NOMO-1 treated with DMSO at 0.1 percent for 48 hours (cell line): Measurements from ENCODE around the gene S100B.

Source experiments
- DNase-seq: peaks from one replicate; lab custom pipeline; 2025; ENCODE audit not compliant: unreplicated experiment; lab: John Stamatoyannopoulos, UW

S100B gene

GRCh38 chr21:46628868-46629267 lies 24.0 kb upstream of the S100B start:
- DNase-seq, result no peak

DNA sequence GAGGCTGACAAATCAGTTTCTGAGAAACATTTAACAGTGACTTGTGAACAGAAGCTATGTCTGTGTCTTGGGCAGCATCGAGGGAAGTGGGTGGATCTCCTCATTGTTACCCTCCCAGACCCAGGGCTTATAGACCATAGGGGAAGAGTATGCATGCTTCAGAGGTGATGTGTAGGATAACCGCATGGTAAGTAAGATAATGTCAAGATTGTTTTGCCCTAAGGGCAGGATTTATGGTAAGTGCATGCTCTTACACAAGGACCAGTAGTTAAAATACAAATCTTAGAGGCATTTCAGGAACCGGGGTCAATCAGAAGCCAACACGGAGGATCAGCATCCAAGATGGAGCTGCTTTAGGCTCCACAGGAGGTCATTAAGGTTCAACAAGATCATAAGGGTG lies 22.8 kb upstream of the S100B start:
- no peak for DNase-seq

- no peak for DNase-seq
Measured at GRCh38 chr21:46626975-46627501, 22.2 kb upstream of the S100B start.

GRCh38 chr21:46626536-46626935 lies 21.7 kb upstream of the S100B start:
- DNase-seq, result no peak

GRCh38 chr21:46625759-46626158 lies 20.9 kb upstream of the S100B start:
- DNase-seq, result no peak

DNA sequence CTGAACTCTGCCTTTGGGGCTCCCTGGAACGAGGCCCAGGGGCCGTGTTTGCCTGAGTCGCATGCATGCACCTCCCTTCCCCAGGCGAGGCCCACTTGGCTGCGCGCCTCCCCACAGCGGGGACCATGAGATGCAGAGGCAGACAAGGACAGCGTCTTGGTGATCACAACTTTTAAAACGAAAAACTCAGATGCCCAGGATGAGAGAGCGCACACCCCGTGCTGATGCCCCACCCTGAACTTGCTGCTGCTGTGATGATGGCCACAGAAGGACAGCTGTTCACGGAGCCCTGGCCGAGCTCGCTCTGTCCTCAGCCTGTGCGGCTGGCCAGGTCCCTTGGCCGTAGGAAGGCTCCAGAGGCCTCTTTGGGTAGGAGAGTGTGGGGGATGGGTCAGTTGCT lies 19.2 kb upstream of the S100B start:
- no peak for DNase-seq

DNA sequence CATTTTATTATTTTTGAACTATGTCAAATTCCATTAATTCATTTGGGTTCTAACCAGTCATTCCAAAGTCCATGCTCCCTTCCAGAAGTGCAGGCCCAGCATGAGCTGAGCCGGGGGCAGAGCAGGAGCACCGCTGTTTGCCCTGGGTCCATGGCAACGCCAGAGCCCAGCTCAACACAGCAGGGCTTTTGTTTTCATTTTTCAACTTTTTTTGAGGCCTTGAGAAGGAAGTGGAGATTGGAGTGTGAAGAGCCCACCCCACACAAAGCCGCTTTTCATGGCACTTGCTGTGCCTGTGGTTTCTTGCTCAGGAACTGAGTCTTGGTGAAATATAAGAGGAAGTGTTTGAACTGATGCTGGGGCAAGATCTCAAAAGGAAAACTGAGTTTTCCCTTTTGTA lies 17.3 kb upstream of the S100B start:
- DNase-seq, result peak; percentile 87

DNA sequence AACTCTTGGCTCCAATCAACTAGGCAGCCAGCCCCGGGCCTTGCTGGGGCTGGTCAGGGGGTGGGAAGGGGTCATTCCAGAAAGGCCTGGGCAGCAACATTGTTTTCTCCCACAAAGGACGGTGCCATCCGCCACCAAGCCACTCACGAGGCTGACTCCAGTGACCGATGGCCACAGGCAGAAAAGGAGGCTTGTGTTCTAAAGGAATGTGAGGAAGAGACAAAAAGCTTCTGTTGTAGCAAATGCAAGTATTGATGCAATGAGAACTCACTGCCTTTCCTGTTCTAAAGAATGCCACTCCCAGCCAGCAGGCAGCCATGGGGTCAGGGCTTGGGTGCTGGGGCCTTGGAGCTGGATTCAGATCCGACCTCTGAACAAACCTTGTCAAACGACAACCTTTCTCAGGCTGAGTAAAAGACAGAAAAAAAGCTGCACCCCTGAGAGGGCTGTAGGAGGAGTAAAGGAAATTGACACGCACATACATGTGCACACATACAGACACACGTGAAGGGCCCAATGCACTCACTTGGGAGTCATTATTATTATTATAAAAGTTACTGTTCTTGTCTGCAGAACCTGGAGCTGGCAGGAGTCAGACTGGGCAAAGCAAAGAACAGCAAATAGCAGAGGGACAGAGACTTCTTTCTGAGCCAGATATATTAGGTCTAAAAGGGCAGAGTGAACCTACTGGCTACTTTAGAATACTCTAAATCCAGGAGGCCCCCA lies 16.7 kb upstream of the S100B start:
- DNase-seq, result no peak

GRCh38 chr21:46620846-46621245 lies 16.0 kb upstream of the S100B start:
- DNase-seq, result no peak

DNA sequence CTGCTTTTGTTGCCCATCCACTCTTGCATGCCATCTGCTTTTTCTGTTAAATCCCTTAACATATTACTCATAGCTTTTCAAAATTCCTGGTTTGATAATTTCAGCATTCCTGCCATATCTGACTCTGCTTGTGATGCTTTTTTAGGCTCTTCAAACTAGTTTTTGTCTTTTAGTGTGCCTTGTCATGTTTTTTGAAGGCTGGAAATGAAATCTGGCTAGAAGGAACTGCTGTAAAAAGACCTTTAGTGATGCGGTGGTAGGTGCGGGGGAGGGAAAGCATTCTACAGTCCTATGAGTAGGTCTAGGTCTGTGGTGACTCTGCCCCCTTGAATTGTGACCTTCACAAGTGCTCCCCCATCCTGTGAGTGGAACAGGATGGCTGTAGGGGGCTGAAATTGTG lies 15.0 kb upstream of the S100B start:
- DNase-seq, result no peak

- peak; percentile 37 for DNase-seq
Measured at GRCh38 chr21:46618738-46619379, 14.0 kb upstream of the S100B start.

DNA sequence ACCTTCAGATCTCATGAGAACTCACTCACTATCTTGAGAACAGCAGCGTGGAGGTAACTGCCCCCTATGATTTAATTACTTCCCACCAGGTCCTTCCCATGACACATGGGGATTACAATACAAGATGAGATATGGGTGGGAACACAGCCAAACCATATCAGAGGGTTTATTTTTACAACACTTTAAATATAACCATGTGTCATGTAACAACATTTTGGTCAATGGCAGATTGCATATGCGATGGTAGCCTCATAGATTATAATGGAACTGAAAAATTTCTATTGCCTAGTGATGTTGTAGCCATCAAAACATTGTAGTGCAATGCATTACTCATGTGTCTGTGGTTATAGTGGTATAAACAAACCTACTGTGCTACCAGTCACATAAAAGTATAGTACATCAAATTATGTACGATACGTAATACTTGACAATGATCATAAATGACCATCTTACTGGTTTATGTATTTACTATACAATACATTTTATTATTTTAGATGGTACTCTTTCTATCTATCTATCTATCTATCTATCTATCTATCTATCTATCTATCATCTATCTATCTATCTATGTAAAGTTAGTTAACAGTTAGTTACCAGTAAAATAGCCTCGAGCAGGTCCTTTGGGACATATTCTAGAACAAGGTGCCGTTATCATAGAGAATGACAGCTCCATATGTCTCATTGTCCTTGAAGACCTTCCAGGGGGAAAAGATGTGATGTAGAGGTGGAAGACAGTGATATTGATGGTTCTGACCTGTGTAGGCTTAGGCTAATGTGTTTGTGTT lies 12.6 kb upstream of the S100B start:
- no peak for DNase-seq

DNA sequence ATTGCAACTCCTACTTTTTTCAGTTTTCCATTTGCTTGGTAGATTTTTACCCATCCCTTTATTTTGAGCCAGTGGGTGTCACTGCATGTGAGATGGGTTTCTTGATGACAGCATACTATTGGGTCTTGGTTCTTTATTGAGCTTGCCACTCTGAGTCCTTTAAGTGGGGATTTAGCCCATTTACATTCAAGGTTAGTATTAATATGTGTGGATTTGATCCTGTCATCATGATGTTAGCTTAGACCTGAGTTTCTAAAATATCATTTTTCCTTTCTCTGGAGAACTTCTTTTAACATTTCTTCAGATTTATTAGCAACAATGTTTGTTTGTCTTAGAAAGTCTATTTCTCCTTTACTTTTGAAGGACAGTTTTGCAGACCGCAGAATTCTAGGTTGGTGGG lies 11.8 kb upstream of the S100B start:
- DNase-seq, result no peak

- no peak for DNase-seq
Measured at GRCh38 chr21:46616050-46616449, 11.2 kb upstream of the S100B start.

DNA sequence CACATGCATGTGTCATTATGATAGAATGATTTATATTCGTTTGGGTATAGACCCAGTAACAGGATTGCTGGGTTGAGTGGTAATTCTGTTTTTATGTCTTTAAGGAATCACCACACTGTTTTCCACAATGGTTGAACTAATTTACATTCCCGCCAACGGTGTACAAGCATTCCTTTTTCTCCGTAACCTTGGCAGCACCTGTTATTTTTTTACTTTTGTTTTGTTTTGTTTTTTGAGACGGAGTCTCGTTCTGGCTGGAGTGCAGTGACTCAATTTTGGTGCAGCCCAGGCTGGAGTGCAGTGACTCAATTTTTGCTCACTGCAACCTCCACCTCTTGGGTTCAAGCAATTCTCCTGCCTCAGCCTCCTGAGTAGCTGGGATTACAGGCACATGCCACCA lies 8.5 kb upstream of the S100B start:
- DNase-seq, result no peak

GRCh38 chr21:46610018-46610701 lies 5.3 kb upstream of the S100B start:
- DNase-seq, result no peak

DNA sequence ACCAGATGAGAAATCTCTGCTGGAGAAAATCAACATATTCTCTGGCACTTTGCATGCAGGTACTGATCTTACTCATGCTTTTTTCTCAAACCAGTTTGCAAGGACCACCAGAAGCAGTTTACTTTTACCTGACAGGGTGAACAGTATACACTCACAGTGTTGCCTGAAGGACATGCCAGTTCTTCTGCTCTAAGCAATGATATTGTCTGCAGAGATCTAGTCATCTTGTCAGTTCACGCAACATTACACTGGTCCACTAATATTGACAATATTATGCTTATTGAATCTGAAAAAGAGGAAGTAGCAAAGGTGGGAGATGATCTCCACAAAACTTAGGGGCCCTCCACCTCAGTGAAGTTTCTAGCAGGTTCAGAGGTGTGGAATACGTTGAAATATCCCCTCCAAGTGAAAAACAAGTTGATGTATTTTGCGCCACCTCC lies 3.8 kb upstream of the S100B start:
- DNase-seq, result no peak

DNA sequence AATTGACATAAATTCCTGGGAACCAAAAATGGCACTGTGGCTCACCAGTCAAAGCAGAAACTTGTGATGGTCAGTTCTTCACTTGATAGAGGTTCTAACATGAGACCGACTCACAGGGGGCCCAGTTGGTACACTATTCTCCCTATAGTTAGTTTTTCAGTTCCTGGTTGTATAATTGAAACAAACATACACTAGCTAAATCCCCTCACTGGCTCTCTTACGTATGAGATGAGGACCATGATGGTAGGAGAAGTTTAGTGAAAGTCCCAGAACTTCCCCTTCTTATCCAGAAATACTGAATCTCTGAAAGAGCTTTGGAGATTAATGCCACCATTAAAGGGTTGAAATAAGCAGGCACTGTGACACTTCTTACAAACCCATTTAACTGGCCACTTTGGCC lies 2.8 kb upstream of the S100B start:
- no peak for DNase-seq

DNA sequence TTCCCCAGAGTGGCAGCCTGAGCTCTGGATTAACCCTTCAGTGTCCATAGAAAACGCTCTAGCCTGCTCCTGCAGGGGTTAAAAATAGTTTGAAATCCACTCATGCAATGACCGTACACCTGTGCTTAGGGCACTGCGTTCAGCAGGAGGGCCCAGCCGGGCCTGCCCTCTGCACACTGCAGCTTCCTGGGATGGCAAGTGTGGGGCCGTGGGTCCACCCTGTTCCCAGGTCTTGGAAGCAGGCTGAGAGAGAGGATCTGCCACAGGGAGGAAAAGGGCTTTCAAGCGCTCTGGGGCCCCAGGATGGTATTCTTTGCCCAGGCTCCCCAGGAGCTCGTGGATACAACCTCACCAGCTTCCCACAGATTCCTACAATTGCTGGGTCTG lies 1.5 kb upstream of the S100B start:
- no peak for DNase-seq

GRCh38 chr21:46605767-46606426 lies 1.0 kb upstream of the S100B start:
- DNase-seq, result peak; percentile 92
